Neural progenitor cell (in vitro differentiated cells): ENCODE results near the gene TMEM52. TPM values are rescaled to one million over a fixed set of nuclear protein-coding genes. Genes with fewer than 3 reads are reported as not detected.

Experiments
- DNase-seq: peaks from one replicate; pipeline ENCODE4 v3.0.0-alpha.2; 2016; ENCODE audit warnings: low spot score
- H2AFZ ChIP-seq: fragments of 200-600 bp; sonication (generic); replicated peaks from 2 replicates; pipeline ENCODE4 v1.6.1; 2016; ENCODE audit warnings: antibody characterized with exemption
- H3F3A ChIP-seq: fragments of 200-600 bp; sonication (generic); 2 replicates; pipeline ENCODE4 v1.6.1; 2016; ENCODE audit warnings: antibody characterized with exemption, low read depth
- H3K27ac ChIP-seq: fragments of 200-600 bp; sonication (generic); 2 replicates; pipeline ENCODE4 v1.5.1; 2016; ENCODE audit warnings: mild to moderate bottlenecking
- H3K27me3 ChIP-seq: fragments of 200-600 bp; sonication (generic); 2 replicates; pipeline ENCODE4 v1.6.1; 2016; ENCODE audit warnings: mild to moderate bottlenecking, moderate library complexity
- H3K36me3 ChIP-seq: fragments of 200-600 bp; sonication (generic); 2 replicates; pipeline ENCODE4 v1.5.1; 2016
- H3K4me1 ChIP-seq: fragments of 200-600 bp; sonication (generic); 2 replicates; pipeline ENCODE4 v1.6.1; 2016; ENCODE audit warnings: mixed run types
- H3K4me2 ChIP-seq: fragments of 200-600 bp; sonication (generic); 2 replicates; pipeline ENCODE4 v1.6.1; 2016
- H3K4me3 ChIP-seq: fragments of 200-600 bp; sonication (generic); 2 replicates; pipeline ENCODE4 v1.5.1; 2016
- H3K79me2 ChIP-seq: fragments of 200-600 bp; sonication (generic); 2 replicates; pipeline ENCODE4 v1.6.1; 2016; ENCODE audit warnings: low read depth
- H3K9ac ChIP-seq: fragments of 200-600 bp; sonication (generic); 2 replicates; pipeline ENCODE4 v1.6.1; 2016
- H3K9me3 ChIP-seq: fragments of 200-600 bp; sonication (generic); 2 replicates; pipeline ENCODE4 v1.5.1; 2016; ENCODE audit warnings: low read depth
- H4K20me1 ChIP-seq: fragments of 200-600 bp; sonication (generic); 2 replicates; pipeline ENCODE4 v1.6.1; 2016; ENCODE audit warnings: low read depth
- H3K27ac Mint-ChIP-seq: 3 replicates; pipeline ENCODE4 v1.8.0; 2021; ENCODE audit warnings: mixed read lengths
- H3K27me3 Mint-ChIP-seq: 2 replicates; pipeline ENCODE4 v1.8.0; 2022; ENCODE audit warnings: low read depth, mild to moderate bottlenecking, inconsistent platforms, moderate library complexity, mixed read lengths; ENCODE audit not compliant: insufficient read depth
- H3K36me3 Mint-ChIP-seq: 3 replicates; pipeline ENCODE4 v1.8.0; 2021; ENCODE audit warnings: mixed read lengths
- H3K4me1 Mint-ChIP-seq: 3 replicates; pipeline ENCODE4 v1.8.0; 2021; ENCODE audit warnings: mixed read lengths
- H3K4me3 Mint-ChIP-seq: 3 replicates; pipeline ENCODE4 v1.8.0; 2021; ENCODE audit warnings: mild to moderate bottlenecking, moderate library complexity, mixed read lengths
- H3K9me3 Mint-ChIP-seq: 3 replicates; pipeline ENCODE4 v1.8.0; 2020; ENCODE audit warnings: mixed read lengths
- EZH2 ChIP-seq: fragments of 200-600 bp; sonication (generic); IDR thresholded peaks from 2 replicates; pipeline ENCODE4 v1.6.1; 2017; ENCODE audit warnings: antibody characterized with exemption, mild to moderate bottlenecking, moderate library complexity
- EZH2phosphoT487 ChIP-seq: fragments of 200-600 bp; sonication (generic); IDR thresholded peaks from 2 replicates; pipeline ENCODE4 v1.6.1; 2017; ENCODE audit warnings: antibody characterized with exemption
- total RNA-seq: library from RNA; depleted of rRNA; stranded (reverse); fragments of >200 nt; gene quantifications from 2 replicates; pipeline ENCODE4 v1.2.3, GENCODE V29; 2015; ENCODE audit warnings: low replicate concordance
- TF ChIP-seq, protein P1 (sequence below): fragments of 200-600 bp; sonication (generic); IDR thresholded peaks from 2 replicates; pipeline ENCODE4 v1.5.1; 2017; ENCODE audit warnings: antibody characterized with exemption, mild to moderate bottlenecking

The TMEM52 gene
- total RNA-seq, 1 donor from 2014 or later, result 2.9 TPM

DNA sequence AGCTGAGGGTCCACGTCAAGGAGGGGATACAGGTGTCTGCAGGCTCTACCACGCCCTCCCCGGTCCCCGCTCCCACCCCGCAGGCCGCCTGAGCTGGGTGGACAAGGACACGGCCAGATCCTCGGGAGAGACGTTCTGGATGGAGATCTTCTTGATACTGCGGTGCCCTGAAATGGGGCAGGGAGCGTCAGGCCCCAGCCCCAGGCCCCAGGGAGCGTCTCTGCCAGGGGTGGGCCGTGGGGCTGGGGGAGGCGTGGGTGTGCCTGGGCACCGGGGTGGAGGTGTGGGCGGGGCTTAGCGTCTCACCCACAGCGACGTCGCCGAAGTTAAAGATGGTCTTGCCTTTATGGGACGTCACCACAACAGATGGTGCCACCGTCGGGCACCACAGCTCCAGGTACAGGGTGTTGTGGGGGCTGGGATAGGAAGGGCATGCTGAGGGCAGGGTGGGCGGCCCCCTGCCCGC is 7.3 kb upstream of the TMEM52 start:
- Histone ChIP-seq H3K4me3 (no peak overlapping the region), H3F3A (no peaks in the 10 kb centered on the region), H3K9ac (no peak overlapping the region), H3K36me3 (no peaks in the 10 kb centered on the region), H3K79me2 (no peaks in the 10 kb centered on the region), H3K27ac (no peak overlapping the region), H3K9me3 (no peaks in the 10 kb centered on the region), H3K4me1 (peaks cover 4% of the 10 kb centered on the region), H2AFZ (no peak overlapping the region), H4K20me1 (no peaks in the 10 kb centered on the region), H3K4me2 (no peak overlapping the region), H3K27me3 (no peaks in the 10 kb centered on the region)
- Mint-ChIP-seq H3K36me3 (no peaks in the 10 kb centered on the region), H3K9me3 (no peaks in the 10 kb centered on the region), H3K27ac (no peak overlapping the region), H3K4me1 (no peaks in the 10 kb centered on the region), H3K27me3 (peaks cover 14% of the 10 kb centered on the region), H3K4me3 (no peak overlapping the region)
- TF ChIP-seq EZH2phosphoT487 (no peak), EZH2 (no peak)
- TF ChIP-seq, protein P1, sequence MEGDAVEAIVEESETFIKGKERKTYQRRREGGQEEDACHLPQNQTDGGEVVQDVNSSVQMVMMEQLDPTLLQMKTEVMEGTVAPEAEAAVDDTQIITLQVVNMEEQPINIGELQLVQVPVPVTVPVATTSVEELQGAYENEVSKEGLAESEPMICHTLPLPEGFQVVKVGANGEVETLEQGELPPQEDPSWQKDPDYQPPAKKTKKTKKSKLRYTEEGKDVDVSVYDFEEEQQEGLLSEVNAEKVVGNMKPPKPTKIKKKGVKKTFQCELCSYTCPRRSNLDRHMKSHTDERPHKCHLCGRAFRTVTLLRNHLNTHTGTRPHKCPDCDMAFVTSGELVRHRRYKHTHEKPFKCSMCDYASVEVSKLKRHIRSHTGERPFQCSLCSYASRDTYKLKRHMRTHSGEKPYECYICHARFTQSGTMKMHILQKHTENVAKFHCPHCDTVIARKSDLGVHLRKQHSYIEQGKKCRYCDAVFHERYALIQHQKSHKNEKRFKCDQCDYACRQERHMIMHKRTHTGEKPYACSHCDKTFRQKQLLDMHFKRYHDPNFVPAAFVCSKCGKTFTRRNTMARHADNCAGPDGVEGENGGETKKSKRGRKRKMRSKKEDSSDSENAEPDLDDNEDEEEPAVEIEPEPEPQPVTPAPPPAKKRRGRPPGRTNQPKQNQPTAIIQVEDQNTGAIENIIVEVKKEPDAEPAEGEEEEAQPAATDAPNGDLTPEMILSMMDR, result no peak
- DNase-seq, result no peak

DNA sequence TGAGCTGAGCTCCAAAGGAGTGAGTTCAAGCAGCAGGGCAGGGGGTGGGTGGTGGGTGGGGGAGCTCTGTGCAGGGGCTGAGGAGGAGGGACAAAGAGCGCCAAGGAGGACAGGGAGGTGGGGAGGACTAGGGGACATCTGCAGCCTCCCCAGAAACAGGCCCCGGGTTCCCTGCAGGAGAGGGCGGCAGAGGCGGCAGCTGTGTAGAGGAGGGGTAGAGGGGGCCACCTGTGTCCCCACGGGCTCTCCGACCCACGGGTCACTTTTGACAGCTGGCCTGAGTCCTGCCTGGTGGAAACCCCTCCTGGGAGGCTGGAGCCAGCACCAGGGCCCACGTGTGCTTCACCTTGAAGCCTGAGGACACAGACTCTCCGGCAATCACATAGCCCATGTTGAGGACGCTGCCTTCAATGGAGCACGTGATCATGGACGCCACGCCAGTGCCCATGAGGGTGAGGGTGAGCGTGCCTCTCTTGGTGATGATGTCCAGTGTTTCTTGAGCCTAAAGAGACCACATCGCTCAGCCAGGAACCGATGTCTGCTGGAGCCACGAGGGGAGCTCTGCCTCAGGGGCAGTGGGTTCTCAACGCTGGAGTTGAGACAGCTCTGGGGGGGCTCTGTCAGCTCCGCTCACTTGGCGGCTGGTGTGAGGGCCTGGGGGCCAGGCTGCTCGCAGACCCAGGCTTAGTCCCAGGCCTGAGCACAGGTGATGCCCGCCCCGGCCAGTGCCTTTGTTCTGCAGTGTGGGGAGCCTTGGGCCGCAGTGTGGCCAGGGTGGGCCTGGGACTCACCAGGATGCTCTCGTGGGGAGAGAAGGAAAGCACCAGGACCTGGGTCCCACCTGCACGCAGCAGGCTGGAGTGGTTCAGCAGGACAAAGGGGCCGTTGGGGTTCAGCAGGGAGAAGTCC is 6.6 kb upstream of the TMEM52 start:
- TF ChIP-seq, protein P1, result no peak
- TF ChIP-seq EZH2phosphoT487, result no peak
- no peak for TF ChIP-seq EZH2
- Histone ChIP-seq H3K27me3 (no peaks in the 10 kb centered on the region), H3K9me3 (no peaks in the 10 kb centered on the region), H3K4me1 (peaks cover 4% of the 10 kb centered on the region), H4K20me1 (no peaks in the 10 kb centered on the region), H2AFZ (no peak overlapping the region), H3K27ac (no peak overlapping the region), H3K79me2 (no peaks in the 10 kb centered on the region), H3K9ac (no peak overlapping the region), H3K4me3 (no peak overlapping the region), H3F3A (no peaks in the 10 kb centered on the region), H3K4me2 (no peak overlapping the region), H3K36me3 (no peaks in the 10 kb centered on the region)
- H3K27ac Mint-ChIP-seq, result no peak overlapping the region
- no peak overlapping the region for H3K4me3 Mint-ChIP-seq
- peaks cover 11% of the 10 kb centered on the region for H3K27me3 Mint-ChIP-seq
- H3K9me3 Mint-ChIP-seq, result no peaks in the 10 kb centered on the region
- DNase-seq, result no peak
- H3K4me1 Mint-ChIP-seq, result no peaks in the 10 kb centered on the region
- no peaks in the 10 kb centered on the region for H3K36me3 Mint-ChIP-seq

DNA sequence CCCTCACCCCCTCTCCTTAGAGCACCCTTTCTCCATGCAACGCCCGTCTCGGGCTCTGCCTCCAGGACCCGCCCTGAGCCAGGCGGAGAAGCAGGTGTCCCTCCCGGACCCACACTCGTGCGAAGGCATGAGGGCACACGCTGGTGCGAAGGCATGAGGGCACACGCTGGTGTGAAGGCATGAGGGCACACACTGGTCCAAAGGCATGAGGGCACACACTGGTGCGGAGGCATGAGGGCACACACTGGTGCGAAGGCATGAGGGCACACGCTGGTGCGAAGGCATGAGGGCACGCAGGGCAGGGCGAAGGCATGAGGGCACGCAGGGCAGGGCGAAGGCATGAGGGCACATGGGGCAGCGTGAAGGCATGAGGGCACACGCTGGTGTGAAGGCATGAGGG is 5.8 kb upstream of the TMEM52 start:
- Mint-ChIP-seq H3K4me1 (no peaks in the 10 kb centered on the region), H3K27me3 (peaks cover 8% of the 10 kb centered on the region), H3K9me3 (no peaks in the 10 kb centered on the region), H3K36me3 (no peaks in the 10 kb centered on the region), H3K4me3 (no peak overlapping the region), H3K27ac (no peak overlapping the region)
- TF ChIP-seq, protein P1, result no peak
- TF ChIP-seq EZH2 (no peak), EZH2phosphoT487 (no peak)
- Histone ChIP-seq H3K36me3 (no peaks in the 10 kb centered on the region), H4K20me1 (no peaks in the 10 kb centered on the region), H3K27me3 (peaks cover 8% of the 10 kb centered on the region), H3K4me3 (no peak overlapping the region), H3F3A (no peaks in the 10 kb centered on the region), H3K27ac (no peak overlapping the region), H3K79me2 (no peaks in the 10 kb centered on the region), H2AFZ (no peak overlapping the region), H3K4me1 (peaks cover 4% of the 10 kb centered on the region), H3K9ac (no peak overlapping the region), H3K4me2 (no peak overlapping the region), H3K9me3 (no peaks in the 10 kb centered on the region)
- DNase-seq, result no peak
